GM10248 (cell line): ENCODE measurements around the gene PLSCR4.

Source experiments
- CTCF ChIA-PET: fragments of 300-600 bp; sonication (Branson Sonifier 250); formaldehyde crosslinking; extraction: SDS; loops from one replicate; lab custom pipeline; 2021; ENCODE audit warnings: antibody characterized with exemption; lab: Yijun Ruan, JAX
- POLR2A ChIA-PET: fragments of 350-650 bp; sonication (Branson Sonifier 250); formaldehyde crosslinking; extraction: SDS; loops from one replicate; lab custom pipeline; 2020; ENCODE audit warnings: antibody characterized with exemption; lab: Yijun Ruan, JAX
- DNase-seq: peaks from one replicate; pipeline ENCODE4 v3.0.0; 2012; ENCODE audit errors: extremely low spot score
- CTCF ChIP-seq: IDR thresholded peaks from 2 replicates; pipeline ENCODE4 v1.5.1; 2012; ENCODE audit warnings: mild to moderate bottlenecking, low read depth; ENCODE audit errors: extremely low read depth, missing control alignments, control extremely low read depth

PLSCR4 gene

GRCh38 chr3:146218880-146219866 is 31.7 kb downstream of the PLSCR4 start:
- ChIA-PET CTCF (interaction anchor here (1.0 to 1.3 kb wide), 3 partner anchors 10 to 358 kb away, joined by 3 to 7 read pairs (median 3); no protein-coding TSS in a partner anchor), POLR2A (no interaction called here)
- peak; percentile 56 for TF ChIP-seq CTCF
- DNase-seq, result peak; percentile 28

GRCh38 chr3:146217324-146217723 is 33.6 kb downstream of the PLSCR4 start:
- ChIA-PET CTCF (interaction anchor here (2.4 kb wide), 1 partner anchor 360 kb away, joined by 8 read pairs; no protein-coding TSS in a partner anchor), POLR2A (no interaction called here)
- no peak for DNase-seq
- no peak for TF ChIP-seq CTCF

- no peak for DNase-seq
- CTCF ChIA-PET, result interaction anchor here (1.7 kb wide), 1 partner anchor 25 kb away, joined by 3 read pairs; no protein-coding TSS in a partner anchor
- POLR2A ChIA-PET, result no interaction called here
- TF ChIP-seq CTCF, result no peak
Observed at GRCh38 chr3:146214493-146214892, 36.4 kb downstream of the PLSCR4 start.

GRCh38 chr3:146209371-146209770 is 41.5 kb downstream of the PLSCR4 start:
- POLR2A ChIA-PET, result no interaction called here
- no peak for TF ChIP-seq CTCF
- CTCF ChIA-PET, result interaction anchor here (1.1 kb wide), 1 partner anchor 368 kb away, joined by 3 read pairs; no protein-coding TSS in a partner anchor
- no peak for DNase-seq

- POLR2A ChIA-PET, result no interaction called here
- DNase-seq, result no peak
- CTCF ChIA-PET, result interaction anchor here (0.6 to 2.3 kb wide), 5 partner anchors 12 to 374 kb away, joined by 3 to 8 read pairs (median 3); no protein-coding TSS in a partner anchor
- no peak for TF ChIP-seq CTCF
Observed at GRCh38 chr3:146203776-146204175, 47.1 kb downstream of the PLSCR4 start.

GRCh38 chr3:146200461-146201220 is 50.3 kb downstream of the PLSCR4 start:
- CTCF ChIA-PET, result interaction anchor here (2.6 kb wide), 1 partner anchor 11 kb away, joined by 15 read pairs; no protein-coding TSS in a partner anchor
- POLR2A ChIA-PET, result no interaction called here
- no peak for TF ChIP-seq CTCF

More at GRCh38 chr3:146200461-146201220, 50.3 kb downstream of the PLSCR4 start:
- no peak for DNase-seq
